ENCODE measurements around the gene TMEM163. TPM values are rescaled to one million over a fixed set of nuclear protein-coding genes. Genes with fewer than 3 reads are reported as not detected.
"Not testable (repeated sequence)": the region's sequence is repeated elsewhere in the genome, so short reads cannot be mapped to it uniquely, and the experiment has no call there.

TMEM163 gene
- total RNA-seq, 2 donors from 2014 or later: 0.16 TPM; not detected in 1

- Mint-ChIP-seq H3K27ac (no peak overlapping the region), H3K9me3 (peaks cover 0 to 7% of the 10 kb centered on the region in 2 donors), H3K36me3 (peaks cover 0 to 5% of the 10 kb centered on the region in 2 donors)
- no peak for ATAC-seq
- no peak for DNase-seq (ENCODE audit: low spot score in 2 of 2)
These were observed 58.0 kb downstream of the TMEM163 start for GRCh38 chr2:134660626-134661402.

- ATAC-seq (no peak), DNase-seq (ENCODE audit: low spot score in 2 of 2) (no peak)
- peaks cover 0 to 5% of the 10 kb centered on the region in 2 donors for H3K36me3 Mint-ChIP-seq
- no peak overlapping the region for H3K27ac Mint-ChIP-seq
- peaks cover 0 to 7% of the 10 kb centered on the region in 2 donors for H3K9me3 Mint-ChIP-seq
These were observed 59.1 kb downstream of the TMEM163 start for GRCh38 chr2:134659724-134660123.

GRCh38 chr2:134657650-134658250, 61.0 kb downstream of the TMEM163 start:
- no peak overlapping the region for H3K27ac Mint-ChIP-seq
- DNase-seq (ENCODE audit: low spot score in 2 of 2): no peak
- peaks cover 0 to 5% of the 10 kb centered on the region in 2 donors for H3K36me3 Mint-ChIP-seq
- peaks cover 0 to 7% of the 10 kb centered on the region in 2 donors for H3K9me3 Mint-ChIP-seq
- ATAC-seq: no peak

GRCh38 chr2:134656391-134656790, 62.4 kb downstream of the TMEM163 start:
- ATAC-seq; H3K9me3 Mint-ChIP-seq; DNase-seq (ENCODE audit: low spot score in 2 of 2); H3K36me3 Mint-ChIP-seq; H3K27ac Mint-ChIP-seq: not testable (repeated sequence)

GRCh38 chr2:134648586-134648985, 70.2 kb downstream of the TMEM163 start:
- DNase-seq (ENCODE audit: low spot score in 2 of 2): no peak
- Mint-ChIP-seq H3K9me3 (no peaks in the 10 kb centered on the region), H3K36me3 (no peaks in the 10 kb centered on the region), H3K27ac (no peak overlapping the region)
- ATAC-seq: no peak

GRCh38 chr2:134647607-134648256, 71.1 kb downstream of the TMEM163 start:
- DNase-seq (ENCODE audit: low spot score in 2 of 2) (no peak), ATAC-seq (no peak)
- H3K36me3 Mint-ChIP-seq: no peaks in the 10 kb centered on the region
- H3K9me3 Mint-ChIP-seq: no peaks in the 10 kb centered on the region
- H3K27ac Mint-ChIP-seq: no peak overlapping the region

GRCh38 chr2:134642938-134643337, 75.9 kb downstream of the TMEM163 start:
- Mint-ChIP-seq H3K36me3 (peaks cover 0 to 8% of the 10 kb centered on the region in 2 donors), H3K9me3 (peaks cover 0 to 5% of the 10 kb centered on the region in 2 donors), H3K27ac (no peak overlapping the region)
- no peak for DNase-seq (ENCODE audit: low spot score in 2 of 2)
- peak in 1 of 2 donors; percentile 40 for ATAC-seq

- Mint-ChIP-seq H3K9me3 (peaks cover 0 to 5% of the 10 kb centered on the region in 2 donors), H3K36me3 (peaks cover 0 to 8% of the 10 kb centered on the region in 2 donors), H3K27ac (no peak overlapping the region)
- ATAC-seq (no peak), DNase-seq (ENCODE audit: low spot score in 2 of 2) (no peak)
These were observed 78.3 kb downstream of the TMEM163 start for GRCh38 chr2:134640494-134640893.

- ATAC-seq: no peak
- H3K9me3 Mint-ChIP-seq: peaks cover 0 to 5% of the 10 kb centered on the region in 2 donors
These were observed 79.5 kb downstream of the TMEM163 start for GRCh38 chr2:134639265-134639664.

GRCh38 chr2:134636714-134637113, 82.1 kb downstream of the TMEM163 start:
- H3K36me3 Mint-ChIP-seq: peaks cover 0 to 8% of the 10 kb centered on the region in 2 donors
- peaks cover 0 to 5% of the 10 kb centered on the region in 2 donors for H3K9me3 Mint-ChIP-seq
- no peak overlapping the region for H3K27ac Mint-ChIP-seq
- DNase-seq (ENCODE audit: low spot score in 2 of 2) (no peak), ATAC-seq (no peak)

More at GRCh38 chr2:134639265-134639664, 79.5 kb downstream of the TMEM163 start:
- DNase-seq (ENCODE audit: low spot score in 2 of 2): no peak
- Mint-ChIP-seq H3K36me3 (peaks cover 0 to 8% of the 10 kb centered on the region in 2 donors), H3K27ac (no peak overlapping the region)

GRCh38 chr2:134634054-134634753, 84.6 kb downstream of the TMEM163 start:
- no peak for ATAC-seq
- Mint-ChIP-seq H3K9me3 (peaks cover 0 to 5% of the 10 kb centered on the region in 2 donors), H3K27ac (no peak overlapping the region), H3K36me3 (peaks cover 0 to 8% of the 10 kb centered on the region in 2 donors)
- DNase-seq (ENCODE audit: low spot score in 2 of 2): no peak

- ATAC-seq (no peak), DNase-seq (ENCODE audit: low spot score in 2 of 2) (no peak)
- Mint-ChIP-seq H3K36me3 (no peaks in the 10 kb centered on the region), H3K9me3 (no peaks in the 10 kb centered on the region), H3K27ac (no peak overlapping the region)
These were observed 88.2 kb downstream of the TMEM163 start for GRCh38 chr2:134630504-134631159.

- no peaks in the 10 kb centered on the region for H3K36me3 Mint-ChIP-seq
- DNase-seq (ENCODE audit: low spot score in 2 of 2): no peak
- ATAC-seq: no peak
- H3K9me3 Mint-ChIP-seq: no peaks in the 10 kb centered on the region
- H3K27ac Mint-ChIP-seq: no peak overlapping the region
These were observed 90.3 kb downstream of the TMEM163 start for GRCh38 chr2:134628453-134628852.

- DNase-seq (ENCODE audit: low spot score in 2 of 2): no peak
- Mint-ChIP-seq H3K36me3 (no peaks in the 10 kb centered on the region), H3K9me3 (no peaks in the 10 kb centered on the region), H3K27ac (no peak overlapping the region)
- ATAC-seq: no peak
These were observed 92.0 kb downstream of the TMEM163 start for GRCh38 chr2:134626781-134627180.

- Mint-ChIP-seq H3K27ac (no peak overlapping the region), H3K9me3 (no peaks in the 10 kb centered on the region), H3K36me3 (no peaks in the 10 kb centered on the region)
- ATAC-seq (no peak), DNase-seq (ENCODE audit: low spot score in 2 of 2) (no peak)
These were observed 93.5 kb downstream of the TMEM163 start for GRCh38 chr2:134625311-134625710.

GRCh38 chr2:134623796-134624195, 95.0 kb downstream of the TMEM163 start:
- Mint-ChIP-seq H3K36me3 (peaks cover 0 to 6% of the 10 kb centered on the region in 2 donors), H3K9me3 (peaks cover 7 to 8% of the 10 kb centered on the region in 2 donors), H3K27ac (no peak overlapping the region)
- DNase-seq (ENCODE audit: low spot score in 2 of 2): peak in 1 of 2 donors; percentile 20
- ATAC-seq: peak; percentile 88 to 98
